PC-9 (cell line): ENCODE data around the gene PLXND1.

Experiments used
- CTCF ChIP-seq: fragments of 200-600 bp; sonication (generic); conservative IDR thresholded peaks from 2 replicates; pipeline ENCODE4 v1.6.1; 2017; ENCODE audit warnings: mixed run types, antibody characterized with exemption, mild to moderate bottlenecking, moderate library complexity
- EZH2 ChIP-seq: fragments of 200-600 bp; sonication (generic); IDR thresholded peaks from 2 replicates; pipeline ENCODE4 v1.8.0; 2017; ENCODE audit warnings: antibody characterized with exemption, low read depth

DNA sequence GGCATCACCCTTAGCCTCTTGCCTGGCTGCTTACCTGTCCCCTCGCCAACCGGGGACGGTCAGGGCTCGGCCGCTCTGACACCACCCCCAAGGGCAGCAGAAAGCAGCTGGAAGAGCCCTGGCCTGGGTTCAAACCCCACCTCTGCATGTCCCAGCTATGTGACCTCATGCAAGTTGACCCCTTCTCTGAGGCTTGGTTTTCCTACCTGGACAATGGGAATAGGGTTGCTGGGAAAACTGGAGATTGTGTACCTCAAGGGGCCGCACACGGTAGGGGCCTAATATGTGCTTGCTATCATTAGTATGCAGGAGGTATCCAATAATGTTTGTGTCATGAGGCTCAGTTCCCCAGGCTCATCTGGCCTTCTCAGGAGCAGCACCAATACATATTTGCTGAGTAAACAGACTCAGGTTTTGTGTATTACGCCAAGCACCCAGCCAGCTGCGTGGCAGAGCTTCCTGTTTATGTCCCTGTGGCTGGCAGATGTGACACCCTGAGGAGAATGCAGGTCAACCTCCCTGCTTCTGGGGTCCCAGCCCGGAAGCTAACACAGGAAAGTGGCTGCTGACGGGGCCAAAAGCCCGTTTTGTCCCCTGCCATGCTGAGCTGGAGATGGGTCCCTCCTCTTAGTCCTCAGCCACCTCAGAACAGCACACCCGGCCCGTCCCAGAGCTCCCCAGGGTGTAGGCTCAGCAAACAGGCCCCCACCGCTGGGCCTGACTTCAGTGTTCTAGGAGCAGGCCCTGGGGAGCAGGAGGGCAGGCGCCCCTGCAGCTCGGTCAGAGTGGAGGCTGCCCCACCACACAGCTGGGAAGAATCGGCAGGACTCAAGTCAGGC, 29.7 kb downstream of the PLXND1 start:
- TF ChIP-seq CTCF (no peak), EZH2 (no peak)
